ENCODE data around the gene C10orf71. TPM values are rescaled to one million over a fixed set of nuclear protein-coding genes. Genes with fewer than 3 reads are reported as not detected.

Gene C10orf71
- total and polyA plus RNA-seq, 2 donors (not counting 1 experiment from before 2014, with no cell fraction given), result not detected

- no peaks in the 10 kb centered on the region for H4K20me1 ChIP-seq (ENCODE audit: control insufficient read depth, insufficient read depth, low read length, poor library complexity, severe bottlenecking)
- H2AFZ ChIP-seq (ENCODE audit: insufficient read depth, low read depth, low read length, poor library complexity, severe bottlenecking), result no peak overlapping the region
- no peak for ATAC-seq (ENCODE audit: low read depth)
- H3K79me2 ChIP-seq (ENCODE audit: control insufficient read depth, insufficient read depth, low read length), result no peaks in the 10 kb centered on the region
- H3K9me3 Mint-ChIP-seq (ENCODE audit: insufficient read depth), result no peaks in the 10 kb centered on the region
- H3K27me3 ChIP-seq (replicated peaks in 1 of 4; ENCODE audit: control extremely low read depth in 1 of 4, control insufficient read depth in 3 of 4, insufficient read depth in 4 of 4, low read length in 3 of 4), result no peaks in the 10 kb centered on the region
- no peak overlapping the region for H3K4me3 ChIP-seq (ENCODE audit: control extremely low read depth in 1 of 5, extremely low read depth in 1 of 5, insufficient read depth in 1 of 5, low read depth in 2 of 5, low read length in 4 of 5)
- no peak for TF ChIP-seq EZH2 (IDR thresholded peaks at IDR 0.05; ENCODE audit: borderline replicate concordance, insufficient read depth, low read depth, low read length, poor library complexity, severe bottlenecking)
- TF ChIP-seq, protein P1, sequence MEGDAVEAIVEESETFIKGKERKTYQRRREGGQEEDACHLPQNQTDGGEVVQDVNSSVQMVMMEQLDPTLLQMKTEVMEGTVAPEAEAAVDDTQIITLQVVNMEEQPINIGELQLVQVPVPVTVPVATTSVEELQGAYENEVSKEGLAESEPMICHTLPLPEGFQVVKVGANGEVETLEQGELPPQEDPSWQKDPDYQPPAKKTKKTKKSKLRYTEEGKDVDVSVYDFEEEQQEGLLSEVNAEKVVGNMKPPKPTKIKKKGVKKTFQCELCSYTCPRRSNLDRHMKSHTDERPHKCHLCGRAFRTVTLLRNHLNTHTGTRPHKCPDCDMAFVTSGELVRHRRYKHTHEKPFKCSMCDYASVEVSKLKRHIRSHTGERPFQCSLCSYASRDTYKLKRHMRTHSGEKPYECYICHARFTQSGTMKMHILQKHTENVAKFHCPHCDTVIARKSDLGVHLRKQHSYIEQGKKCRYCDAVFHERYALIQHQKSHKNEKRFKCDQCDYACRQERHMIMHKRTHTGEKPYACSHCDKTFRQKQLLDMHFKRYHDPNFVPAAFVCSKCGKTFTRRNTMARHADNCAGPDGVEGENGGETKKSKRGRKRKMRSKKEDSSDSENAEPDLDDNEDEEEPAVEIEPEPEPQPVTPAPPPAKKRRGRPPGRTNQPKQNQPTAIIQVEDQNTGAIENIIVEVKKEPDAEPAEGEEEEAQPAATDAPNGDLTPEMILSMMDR (IDR thresholded peaks at IDR 0.05), result no peak
- H3K36me3 ChIP-seq (replicated peaks in 1 of 2; ENCODE audit: control extremely low read depth in 1 of 2, control insufficient read depth in 1 of 2, extremely low read depth in 1 of 2, insufficient read depth in 2 of 2, low read length in 1 of 2), result no peaks in the 10 kb centered on the region
- ChIA-PET POLR2A (no interaction called here), CTCF (no interaction called here)
- H3K27ac Mint-ChIP-seq, result no peak overlapping the region
- H3K27me3 Mint-ChIP-seq, result peaks cover 8% of the 10 kb centered on the region
- no peak overlapping the region for H3K4me3 Mint-ChIP-seq
- intact Hi-C loops (cut with micrococcal nuclease), result no loop called here
- no peak overlapping the region for H3K9ac ChIP-seq (ENCODE audit: low read length)
- no peak overlapping the region for H3K4me2 ChIP-seq (replicated peaks; ENCODE audit: low read depth, low read length, poor library complexity, severe bottlenecking)
- WGBS (ENCODE audit: insufficient coverage), result 90% methylated on average over 16 of the region's 23 CpGs
- no peak for DNase-seq
- H3K27ac ChIP-seq (ENCODE audit: low read length in 2 of 2), result no peak overlapping the region
- no peaks in the 10 kb centered on the region for H3K9me3 ChIP-seq (ENCODE audit: control extremely low read depth in 1 of 3, control insufficient read depth in 2 of 3, insufficient read depth in 1 of 3, low read length in 2 of 3)
- peaks cover 4 to 13% of the 10 kb centered on the region in 2 donors for H3K4me1 ChIP-seq (ENCODE audit: control insufficient read depth in 2 of 2, insufficient read depth in 2 of 2, low read length in 2 of 2)
- peaks cover 12% of the 10 kb centered on the region for H3K4me1 Mint-ChIP-seq
Measured at GRCh38 chr10:49365675-49366415, 66.9 kb downstream of the C10orf71 start.

GRCh38 chr10:49366460-49366859 is 67.5 kb downstream of the C10orf71 start:
- H3K4me2 ChIP-seq (replicated peaks; ENCODE audit: low read depth, low read length, poor library complexity, severe bottlenecking), result no peak overlapping the region
- H3K27ac ChIP-seq (ENCODE audit: low read length in 2 of 2), result no peak overlapping the region
- TF ChIP-seq, protein P1 (IDR thresholded peaks at IDR 0.05), result no peak
- TF ChIP-seq EZH2 (IDR thresholded peaks at IDR 0.05; ENCODE audit: borderline replicate concordance, insufficient read depth, low read depth, low read length, poor library complexity, severe bottlenecking), result no peak
- H3K79me2 ChIP-seq (ENCODE audit: control insufficient read depth, insufficient read depth, low read length), result no peaks in the 10 kb centered on the region
- no peaks in the 10 kb centered on the region for H3K9me3 Mint-ChIP-seq (ENCODE audit: insufficient read depth)
- peaks cover 10% of the 10 kb centered on the region for H3K27me3 Mint-ChIP-seq
- peaks cover 4 to 13% of the 10 kb centered on the region in 2 donors for H3K4me1 ChIP-seq (ENCODE audit: control insufficient read depth in 2 of 2, insufficient read depth in 2 of 2, low read length in 2 of 2)
- no peaks in the 10 kb centered on the region for H3K36me3 ChIP-seq (replicated peaks in 1 of 2; ENCODE audit: control extremely low read depth in 1 of 2, control insufficient read depth in 1 of 2, extremely low read depth in 1 of 2, insufficient read depth in 2 of 2, low read length in 1 of 2)
- H3K4me3 ChIP-seq (ENCODE audit: control extremely low read depth in 1 of 5, extremely low read depth in 1 of 5, insufficient read depth in 1 of 5, low read depth in 2 of 5, low read length in 4 of 5), result no peak overlapping the region
- H2AFZ ChIP-seq (ENCODE audit: insufficient read depth, low read depth, low read length, poor library complexity, severe bottlenecking), result no peak overlapping the region
- peaks cover 12% of the 10 kb centered on the region for H3K4me1 Mint-ChIP-seq
- no peaks in the 10 kb centered on the region for H3K9me3 ChIP-seq (ENCODE audit: control extremely low read depth in 1 of 3, control insufficient read depth in 2 of 3, insufficient read depth in 1 of 3, low read length in 2 of 3)
- ATAC-seq (ENCODE audit: low read depth) (no peak), DNase-seq (no peak)
- H3K27ac Mint-ChIP-seq, result no peak overlapping the region
- no peak overlapping the region for H3K4me3 Mint-ChIP-seq
- H3K9ac ChIP-seq (ENCODE audit: low read length), result no peak overlapping the region
- CTCF ChIA-PET, result no interaction called here
- H3K27me3 ChIP-seq (replicated peaks in 1 of 4; ENCODE audit: control extremely low read depth in 1 of 4, control insufficient read depth in 3 of 4, insufficient read depth in 4 of 4, low read length in 3 of 4), result no peaks in the 10 kb centered on the region
- WGBS (ENCODE audit: insufficient coverage), result 83% methylated on average over 2 of the region's 4 CpGs
- POLR2A ChIA-PET, result no interaction called here
- intact Hi-C loops (cut with micrococcal nuclease), result no loop called here
- no peaks in the 10 kb centered on the region for H4K20me1 ChIP-seq (ENCODE audit: control insufficient read depth, insufficient read depth, low read length, poor library complexity, severe bottlenecking)
